Ishikawa (cell line): Measurements from ENCODE around the gene CACFD1.

Experiments used
- EP300 ChIP-seq: IDR thresholded peaks from 2 replicates; pipeline ENCODE4 v1.6.1; 2012; ENCODE audit warnings: borderline replicate concordance
- TF ChIP-seq, protein P1 (sequence below): IDR thresholded peaks from 2 replicates; pipeline ENCODE4 v1.6.1; 2012; ENCODE audit warnings: low read depth, mild to moderate bottlenecking

- no peak for TF ChIP-seq EP300
- TF ChIP-seq, protein P1, sequence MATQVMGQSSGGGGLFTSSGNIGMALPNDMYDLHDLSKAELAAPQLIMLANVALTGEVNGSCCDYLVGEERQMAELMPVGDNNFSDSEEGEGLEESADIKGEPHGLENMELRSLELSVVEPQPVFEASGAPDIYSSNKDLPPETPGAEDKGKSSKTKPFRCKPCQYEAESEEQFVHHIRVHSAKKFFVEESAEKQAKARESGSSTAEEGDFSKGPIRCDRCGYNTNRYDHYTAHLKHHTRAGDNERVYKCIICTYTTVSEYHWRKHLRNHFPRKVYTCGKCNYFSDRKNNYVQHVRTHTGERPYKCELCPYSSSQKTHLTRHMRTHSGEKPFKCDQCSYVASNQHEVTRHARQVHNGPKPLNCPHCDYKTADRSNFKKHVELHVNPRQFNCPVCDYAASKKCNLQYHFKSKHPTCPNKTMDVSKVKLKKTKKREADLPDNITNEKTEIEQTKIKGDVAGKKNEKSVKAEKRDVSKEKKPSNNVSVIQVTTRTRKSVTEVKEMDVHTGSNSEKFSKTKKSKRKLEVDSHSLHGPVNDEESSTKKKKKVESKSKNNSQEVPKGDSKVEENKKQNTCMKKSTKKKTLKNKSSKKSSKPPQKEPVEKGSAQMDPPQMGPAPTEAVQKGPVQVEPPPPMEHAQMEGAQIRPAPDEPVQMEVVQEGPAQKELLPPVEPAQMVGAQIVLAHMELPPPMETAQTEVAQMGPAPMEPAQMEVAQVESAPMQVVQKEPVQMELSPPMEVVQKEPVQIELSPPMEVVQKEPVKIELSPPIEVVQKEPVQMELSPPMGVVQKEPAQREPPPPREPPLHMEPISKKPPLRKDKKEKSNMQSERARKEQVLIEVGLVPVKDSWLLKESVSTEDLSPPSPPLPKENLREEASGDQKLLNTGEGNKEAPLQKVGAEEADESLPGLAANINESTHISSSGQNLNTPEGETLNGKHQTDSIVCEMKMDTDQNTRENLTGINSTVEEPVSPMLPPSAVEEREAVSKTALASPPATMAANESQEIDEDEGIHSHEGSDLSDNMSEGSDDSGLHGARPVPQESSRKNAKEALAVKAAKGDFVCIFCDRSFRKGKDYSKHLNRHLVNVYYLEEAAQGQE, result no peak
Measured at GRCh38 chr9:133474215-133474614, 14.4 kb downstream of the CACFD1 start.
